Parathyroid adenoma (tissue), 2 donors: ENCODE measurements around the gene TSPAN19.

Source experiments
- H2AFZ ChIP-seq: fragments of 300-600 bp; sonication (generic); one replicate; pipeline ENCODE4 v1.7.0; 2017; ENCODE audit warnings: antibody characterized with exemption, mild to moderate bottlenecking
- H3K27ac ChIP-seq: fragments of 300-600 bp; sonication (generic); one replicate; pipeline ENCODE4 v1.7.0; 2017
- H3K27me3 ChIP-seq: fragments of 300-600 bp; sonication (generic); one replicate; pipeline ENCODE4 v1.7.0; 2017; ENCODE audit warnings: low read length; ENCODE audit not compliant: control insufficient read depth, insufficient read depth
- H3K36me3 ChIP-seq: fragments of 300-600 bp; sonication (generic); one replicate; pipeline ENCODE4 v1.7.0; 2017; ENCODE audit warnings: low read length; ENCODE audit not compliant: control insufficient read depth, insufficient read depth
- H3K4me1 ChIP-seq: fragments of 300-600 bp; sonication (generic); one replicate; pipeline ENCODE4 v1.7.0; 2017; ENCODE audit warnings: control low read depth
- H3K4me2 ChIP-seq: fragments of 300-600 bp; sonication (generic); one replicate; pipeline ENCODE4 v1.7.0; 2017; ENCODE audit warnings: low read length
- H3K4me3 ChIP-seq: fragments of 300-600 bp; sonication (generic); one replicate; pipeline ENCODE4 v1.7.0; 2017; ENCODE audit warnings: low read depth, low read length
- H3K79me2 ChIP-seq: fragments of 300-600 bp; sonication (generic); one replicate; pipeline ENCODE4 v1.7.0; 2017; ENCODE audit warnings: control low read depth
- H3K9ac ChIP-seq: fragments of 300-600 bp; sonication (generic); one replicate; pipeline ENCODE4 v1.7.0; 2017; ENCODE audit warnings: mild to moderate bottlenecking
- H3K9me3 ChIP-seq: fragments of 300-600 bp; sonication (generic); one replicate; pipeline ENCODE4 v1.7.0; 2017; ENCODE audit warnings: low read length; ENCODE audit not compliant: control insufficient read depth
- CTCF ChIP-seq: fragments of 300-600 bp; sonication (generic); IDR thresholded peaks from one replicate; pipeline ENCODE4 v1.7.0; 2017; ENCODE audit warnings: antibody characterized with exemption, mild to moderate bottlenecking
- donor health status: primary hyperparathyroidism.

TSPAN19 gene

GRCh38 chr12:85036234-85036707 is at the start of gene TSPAN19, which contains the start of gene LRRIQ1:
TSPAN19 (minus strand) TSS chr12:85036277; CDS start chr12:85029946, 6,331 bp downstream.
LRRIQ1 (plus strand) TSS chr12:85036351; CDS start chr12:85038177, 1,826 bp downstream.
- H2AFZ ChIP-seq = peak within 1 kb of the TSS; percentile 87
- H3K4me2 ChIP-seq = peak within 1 kb of the TSS; percentile 80
- no peaks in the 10 kb centered on the region for H3K9me3 ChIP-seq
- H3K27ac ChIP-seq = peak within 1 kb of the TSS; percentile 43
- TF ChIP-seq CTCF = no peak
- H3K9ac ChIP-seq = no peak within 1 kb of the TSS
- H3K4me1 ChIP-seq = no peaks in the 10 kb centered on the region
- H3K79me2 ChIP-seq = no peaks in the 10 kb centered on the region
- H3K27me3 ChIP-seq = no peaks in the 10 kb centered on the region
- no peaks in the 10 kb centered on the region for H3K36me3 ChIP-seq
- peak within 1 kb of the TSS; percentile 87 for H3K4me3 ChIP-seq

- Histone ChIP-seq H3K9ac (no peak overlapping the region), H3K27ac (no peak overlapping the region), H3K27me3 (no peaks in the 10 kb centered on the region), H3K4me1 (no peaks in the 10 kb centered on the region), H3K4me2 (no peak overlapping the region), H2AFZ (no peak overlapping the region), H3K79me2 (no peaks in the 10 kb centered on the region), H3K4me3 (no peak overlapping the region), H3K9me3 (no peaks in the 10 kb centered on the region), H3K36me3 (no peaks in the 10 kb centered on the region)
- TF ChIP-seq CTCF = no peak
Observed at GRCh38 chr12:85085066-85085465, 49.0 kb upstream of the TSPAN19 start.

- H3K27ac ChIP-seq = no peak overlapping the region
- no peak overlapping the region for H3K4me2 ChIP-seq
- H3K79me2 ChIP-seq = no peaks in the 10 kb centered on the region
- no peaks in the 10 kb centered on the region for H3K9me3 ChIP-seq
- H3K4me3 ChIP-seq = no peak overlapping the region
- H3K36me3 ChIP-seq = no peaks in the 10 kb centered on the region
- no peak overlapping the region for H2AFZ ChIP-seq
- no peaks in the 10 kb centered on the region for H3K4me1 ChIP-seq
- H3K27me3 ChIP-seq = no peaks in the 10 kb centered on the region
- TF ChIP-seq CTCF = peak; percentile 66
- no peak overlapping the region for H3K9ac ChIP-seq
Observed at GRCh38 chr12:85076688-85077430, 40.8 kb upstream of the TSPAN19 start.

- Histone ChIP-seq H3K9me3 (no peaks in the 10 kb centered on the region), H2AFZ (no peak overlapping the region), H3K4me1 (no peaks in the 10 kb centered on the region), H3K4me3 (no peak overlapping the region), H3K27me3 (no peaks in the 10 kb centered on the region), H3K36me3 (no peaks in the 10 kb centered on the region), H3K79me2 (no peaks in the 10 kb centered on the region), H3K9ac (no peak overlapping the region), H3K4me2 (no peak overlapping the region), H3K27ac (no peak overlapping the region)
- TF ChIP-seq CTCF = no peak
Observed at GRCh38 chr12:85072826-85073225, 36.7 kb upstream of the TSPAN19 start.
